ENCODE data around the gene GPATCH2L. TPM values are rescaled to one million over a fixed set of nuclear protein-coding genes. Genes with fewer than 3 reads are reported as not detected.

The GPATCH2L gene
- polyA plus RNA-seq, 1 donor: 44.6 TPM

DNA sequence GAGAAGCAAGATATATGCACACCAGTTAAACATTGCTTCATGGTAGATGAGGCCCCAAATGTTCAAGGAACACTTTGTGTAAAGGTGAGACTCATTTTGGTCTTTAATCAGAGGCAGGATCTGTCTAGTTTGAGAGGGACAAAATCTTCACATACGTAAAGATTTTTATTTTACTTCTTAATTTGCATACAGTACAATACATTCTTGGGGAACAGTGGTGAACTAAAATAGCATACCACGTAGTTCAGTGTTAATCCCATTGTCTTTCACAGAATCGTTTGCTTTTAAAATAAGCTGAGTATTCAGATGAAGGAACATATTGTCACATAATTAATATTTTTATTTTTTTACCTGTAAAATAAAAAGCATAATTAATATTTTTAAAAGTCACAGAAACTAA is 43.3 kb downstream of the GPATCH2L start:
- DNase-seq: no peak

DNA sequence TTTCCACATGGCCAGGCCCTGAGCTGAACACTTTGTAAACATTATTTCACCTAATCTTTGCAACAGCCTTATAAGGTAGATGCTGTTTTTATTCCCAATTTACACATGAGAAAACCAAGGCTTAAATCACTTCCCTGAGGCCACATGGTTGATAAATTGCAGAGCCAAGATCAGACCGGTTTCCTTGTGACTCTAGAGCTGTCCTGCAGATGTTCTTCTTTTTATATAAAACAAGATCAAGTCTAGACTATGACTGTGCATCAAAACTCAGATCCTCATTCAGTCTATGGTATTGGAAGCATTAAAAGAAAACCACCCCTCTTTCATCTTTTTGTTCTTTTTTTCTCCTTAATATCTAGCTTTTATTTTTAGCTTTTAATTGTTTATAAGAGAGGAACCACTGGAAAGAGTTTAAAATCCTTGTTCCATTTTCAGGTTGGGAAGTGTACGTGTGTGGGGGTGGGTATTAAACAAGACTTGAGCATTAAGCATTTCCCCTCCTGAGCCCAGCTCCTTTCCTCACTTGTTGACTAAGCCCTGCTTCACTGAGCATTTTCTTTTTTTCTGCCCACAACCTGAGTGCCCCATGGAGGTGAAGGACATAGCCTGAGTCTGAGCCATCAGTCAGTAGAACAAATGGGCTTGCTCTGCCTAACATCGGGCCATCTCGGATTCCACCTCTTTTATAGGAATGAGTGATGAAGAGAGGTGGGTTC is 45.4 kb downstream of the GPATCH2L start:
- DNase-seq: no peak

DNA sequence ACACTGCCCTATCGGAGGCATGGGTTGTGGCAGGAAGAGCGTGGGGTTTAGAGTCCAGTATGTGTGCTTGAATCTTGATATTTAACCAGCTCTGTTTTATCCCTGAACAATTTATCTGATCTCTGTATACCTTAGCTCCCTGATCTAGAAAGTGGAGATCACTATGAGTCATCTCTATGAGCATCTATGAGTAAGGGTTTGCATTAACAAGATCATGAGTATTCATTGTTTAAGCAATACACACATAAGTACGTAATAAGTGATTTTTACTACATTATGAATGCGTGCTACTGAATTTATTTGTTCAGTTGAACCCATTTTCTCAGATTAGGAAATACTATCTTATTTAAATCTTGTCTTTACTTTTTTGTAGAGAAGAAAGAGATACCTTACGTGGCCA is 49.4 kb downstream of the GPATCH2L start:
- DNase-seq: no peak

DNA sequence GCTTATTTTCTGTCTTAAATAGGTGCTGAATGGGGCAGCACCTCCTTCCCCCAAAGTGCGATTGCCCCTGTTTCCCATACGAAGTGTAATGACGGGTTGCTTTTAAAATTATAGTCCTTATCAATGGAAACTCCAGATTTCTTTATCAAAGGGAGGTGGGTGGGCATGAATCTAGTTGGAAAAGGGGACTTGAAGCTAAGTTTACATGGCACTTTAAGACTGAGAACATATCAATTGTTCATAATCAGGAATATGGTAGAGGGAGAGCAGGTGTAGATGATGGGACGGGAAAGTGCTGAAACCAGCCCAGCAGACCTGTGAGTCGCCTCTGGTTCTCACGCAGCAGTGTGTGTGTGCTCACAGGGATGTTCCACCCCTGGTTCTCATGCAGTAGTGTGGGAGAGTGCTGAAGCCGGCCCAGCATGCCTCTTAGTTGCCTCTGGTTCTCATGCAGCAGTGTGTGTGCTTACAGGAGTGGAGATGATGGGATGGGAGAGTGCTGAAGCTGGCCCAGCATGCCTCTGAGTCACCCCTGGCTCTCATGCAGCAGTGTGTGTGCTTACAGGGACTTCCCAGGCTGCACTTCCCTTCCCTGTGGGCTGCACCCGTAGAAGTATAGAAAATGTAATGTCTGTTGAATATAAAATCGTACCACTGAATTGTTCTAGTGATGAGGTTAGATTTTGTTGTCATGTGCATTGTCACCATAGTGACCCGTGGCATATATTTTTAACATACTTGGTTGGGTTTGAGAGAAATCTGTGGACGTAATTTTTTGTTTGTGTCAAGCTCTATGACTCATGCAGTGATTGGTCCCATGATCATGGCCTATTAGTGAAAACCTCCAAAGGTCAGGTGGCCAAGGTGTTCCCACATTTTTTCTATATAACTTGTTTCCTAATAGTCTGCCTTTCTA is 51.6 kb downstream of the GPATCH2L start:
- DNase-seq: no peak

DNA sequence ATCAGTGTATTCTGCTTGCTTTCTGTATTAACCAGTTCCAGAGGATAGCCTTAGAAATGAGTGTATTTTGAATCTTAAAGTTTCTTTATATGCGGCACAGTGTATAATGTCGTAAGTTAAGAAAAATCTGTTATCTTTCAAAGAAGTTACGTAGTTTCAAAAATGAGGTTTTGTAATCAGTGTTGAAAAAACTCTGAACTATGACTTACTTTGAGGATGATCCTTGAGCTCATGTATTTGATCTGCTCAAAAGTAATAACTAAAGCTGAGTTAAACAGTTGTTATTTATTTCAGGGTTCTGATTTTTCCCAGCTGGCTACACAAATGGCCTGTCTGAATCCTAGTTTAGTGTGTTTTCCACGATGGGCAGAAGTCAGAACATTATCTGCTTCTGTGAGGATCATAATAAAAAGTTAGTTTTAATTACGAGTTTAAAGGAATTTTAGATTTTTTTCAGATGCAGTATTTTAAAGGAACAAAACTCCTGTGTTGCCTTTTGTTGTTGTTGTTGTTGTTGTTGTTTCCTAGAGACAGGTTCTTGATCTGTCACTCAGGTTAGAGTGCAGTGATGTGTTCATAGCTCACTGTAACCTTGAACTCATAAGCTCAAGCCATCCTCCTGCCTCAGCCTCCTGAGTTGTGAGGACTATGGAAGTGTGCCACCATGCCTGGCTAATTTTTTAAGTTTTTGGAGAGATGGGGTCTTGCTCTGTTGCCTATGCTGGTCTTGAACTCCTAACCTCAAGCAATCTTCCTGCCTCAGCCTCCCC is 52.9 kb downstream of the GPATCH2L start:
- no peak for DNase-seq

DNA sequence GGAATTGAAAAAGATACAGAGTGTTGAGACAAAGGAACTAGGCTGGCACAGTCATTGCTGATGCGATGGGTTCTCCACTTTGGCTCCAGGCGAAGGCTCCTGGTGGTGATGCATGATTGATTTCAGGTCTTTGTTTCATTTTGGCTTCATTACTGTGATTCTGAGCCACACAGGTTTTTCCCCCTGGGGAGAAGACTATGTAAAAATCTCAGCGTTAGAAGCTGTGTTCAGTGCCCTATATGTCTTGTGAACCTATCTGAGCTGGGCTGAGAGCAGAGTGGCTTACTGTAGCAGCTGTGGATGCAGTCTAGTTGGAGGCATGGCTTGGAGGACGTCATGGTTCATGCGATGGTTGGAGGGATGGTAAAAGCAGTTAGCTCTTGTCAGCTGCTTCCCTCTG is 54.0 kb downstream of the GPATCH2L start:
- no peak for DNase-seq

DNA sequence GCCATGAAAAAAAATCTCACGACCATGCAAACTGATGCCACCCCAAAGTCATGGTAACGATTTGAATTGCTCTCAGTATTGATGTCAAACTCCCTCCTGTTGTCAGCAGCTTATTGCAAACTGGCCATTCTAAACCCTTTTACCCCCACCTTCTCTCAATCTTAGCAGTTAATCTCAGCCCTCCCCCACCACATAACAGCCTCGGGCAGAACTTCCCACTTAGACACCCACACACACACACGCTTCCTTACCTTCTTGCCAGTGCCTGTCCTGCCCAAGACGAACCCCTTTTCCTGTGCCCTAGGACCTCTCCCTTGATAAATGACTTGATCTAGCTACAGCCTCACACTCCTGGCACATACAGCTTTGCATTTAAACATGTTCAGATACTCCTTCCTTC is 56.6 kb downstream of the GPATCH2L start:
- no peak for DNase-seq

DNA sequence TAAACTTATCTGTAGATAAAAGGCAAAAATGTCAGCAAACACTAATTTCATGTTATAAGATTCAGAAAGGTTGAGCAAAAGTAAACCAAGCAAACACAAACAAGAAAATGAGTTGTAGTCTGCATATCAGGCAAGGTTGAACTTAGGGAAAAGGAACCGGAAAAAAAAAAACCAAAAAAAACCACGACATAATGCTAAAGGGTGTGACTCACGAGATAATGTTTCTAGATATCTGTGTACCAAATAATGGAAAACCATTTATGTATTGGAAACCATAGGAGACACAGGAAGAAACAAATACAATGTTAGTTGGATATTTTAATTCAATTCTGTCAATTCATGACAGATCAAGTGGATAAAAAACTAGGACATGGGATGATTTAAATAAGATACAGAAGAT is 60.5 kb downstream of the GPATCH2L start:
- no peak for DNase-seq

DNA sequence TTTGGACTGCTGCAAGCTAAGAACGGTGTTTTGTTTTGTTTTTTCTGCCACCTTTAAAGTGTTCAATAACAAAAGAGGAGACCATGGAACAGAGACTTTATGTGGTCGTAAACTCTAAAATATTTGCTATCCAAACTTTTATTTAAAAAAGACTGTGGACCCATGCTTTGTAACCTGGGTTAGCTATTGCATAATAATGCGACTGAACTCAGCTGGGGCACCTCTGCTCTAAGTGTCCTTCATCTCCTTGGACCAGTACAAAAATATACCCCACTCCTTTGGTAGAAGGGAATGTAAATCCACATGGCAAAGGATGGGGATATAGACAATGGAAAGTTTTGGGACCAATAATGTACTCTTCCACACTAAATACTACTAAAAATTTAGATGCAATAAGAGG is 65.5 kb downstream of the GPATCH2L start:
- DNase-seq: no peak

DNA sequence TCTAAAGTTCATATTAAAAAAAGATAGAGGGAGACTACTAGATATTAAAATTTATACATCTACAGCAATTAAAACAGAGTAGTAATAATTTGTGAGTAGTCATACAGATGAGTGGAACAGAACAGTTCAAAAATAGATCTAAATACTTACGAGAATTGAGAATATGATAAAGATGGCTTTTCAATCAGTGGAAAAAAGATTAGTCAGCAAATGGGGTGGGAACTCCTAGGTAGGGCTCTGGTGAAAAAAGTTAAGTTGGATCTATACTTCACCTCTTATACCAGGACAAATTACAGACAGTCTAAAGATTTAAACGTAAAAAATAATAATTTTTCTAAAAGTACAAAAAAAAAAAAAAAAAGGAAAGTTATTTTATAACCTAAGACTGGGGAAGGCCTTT is 66.9 kb downstream of the GPATCH2L start:
- DNase-seq: no peak

DNA sequence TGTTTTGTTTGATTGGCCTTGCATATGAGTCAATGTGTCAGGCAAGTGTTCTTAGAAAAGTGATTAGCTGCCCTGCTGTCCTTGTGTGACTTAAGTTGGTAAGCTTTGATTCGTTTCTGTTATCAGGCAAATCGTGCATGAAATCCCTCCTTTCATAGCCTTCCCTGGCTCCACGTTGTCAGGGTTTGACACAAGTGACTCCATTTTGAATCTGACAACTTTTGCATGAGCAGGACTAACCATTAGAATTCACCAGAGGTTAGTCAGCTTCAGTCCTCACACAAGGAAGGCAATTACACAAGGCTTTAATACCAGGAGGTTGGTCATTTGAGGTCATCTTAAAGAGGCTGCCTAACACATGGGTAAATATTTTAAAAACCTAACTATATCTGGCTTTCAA is 68.2 kb downstream of the GPATCH2L start:
- DNase-seq: no peak

DNA sequence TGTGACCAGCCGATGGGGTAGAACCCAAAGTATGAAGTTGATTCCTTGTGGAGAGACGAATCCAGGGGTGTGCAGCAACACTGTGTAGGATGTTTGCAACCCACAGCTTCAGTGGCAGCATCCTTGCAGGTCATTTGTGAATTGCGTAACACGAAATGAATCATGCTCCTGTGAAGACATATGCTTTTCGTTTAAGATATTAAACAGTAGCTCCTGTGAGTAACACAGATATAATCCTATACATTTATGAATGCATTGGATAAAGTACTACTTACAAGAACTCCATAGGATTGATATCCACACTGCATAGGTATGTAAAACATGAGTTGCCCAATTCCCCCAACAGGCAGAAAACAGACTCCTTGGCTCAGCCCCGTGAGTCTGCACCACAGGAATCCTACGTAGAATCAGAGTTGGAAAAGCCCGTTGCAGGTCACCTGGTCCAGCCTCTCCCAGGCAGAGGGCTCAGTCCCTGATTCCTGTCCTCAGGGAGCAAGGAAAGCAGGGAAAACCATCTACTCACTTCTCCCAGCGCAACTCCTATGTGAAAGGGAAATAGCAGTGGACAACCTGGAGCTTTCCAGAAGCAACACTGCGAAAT is 75.8 kb downstream of the GPATCH2L start:
- no peak for DNase-seq

DNA sequence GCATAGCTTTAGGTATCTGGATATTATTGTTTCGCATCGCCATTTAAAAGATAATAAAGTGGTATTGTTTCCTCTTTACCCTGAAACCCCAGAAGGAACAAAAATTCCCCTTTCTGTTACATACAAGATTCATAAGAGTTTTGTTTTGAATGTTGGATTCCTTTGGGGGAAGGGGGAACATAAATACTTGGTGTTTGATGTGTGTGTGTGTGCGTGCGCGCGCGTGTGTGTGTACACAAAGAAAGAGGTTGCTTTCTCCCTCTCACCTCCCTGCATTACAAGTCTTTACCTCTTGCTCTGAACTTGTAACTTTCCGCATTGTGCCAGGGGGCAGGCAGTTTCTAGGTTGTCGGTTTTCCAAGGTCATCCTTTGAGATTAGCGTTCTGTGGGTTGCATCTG is 76.4 kb downstream of the GPATCH2L start:
- DNase-seq: no peak

DNA sequence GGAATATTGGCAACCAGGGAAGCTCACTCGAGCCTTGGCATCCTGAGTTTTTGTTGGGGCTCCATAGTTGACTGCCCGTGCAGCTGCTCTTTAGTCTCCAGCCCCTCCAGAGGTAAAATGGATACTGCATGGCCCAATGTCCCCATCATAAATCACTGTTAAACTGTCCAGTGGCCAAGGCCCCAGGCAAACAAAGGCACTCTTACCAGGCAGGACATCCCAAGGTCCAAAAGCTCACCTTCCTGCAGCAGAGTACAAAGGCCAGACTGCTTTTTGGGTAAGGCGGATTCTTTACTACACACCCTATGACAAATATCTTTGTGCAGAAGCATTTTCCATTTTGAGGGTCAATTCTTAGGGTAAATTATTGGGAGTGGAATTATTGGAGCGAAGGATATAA is 81.1 kb downstream of the GPATCH2L start:
- DNase-seq: no peak

DNA sequence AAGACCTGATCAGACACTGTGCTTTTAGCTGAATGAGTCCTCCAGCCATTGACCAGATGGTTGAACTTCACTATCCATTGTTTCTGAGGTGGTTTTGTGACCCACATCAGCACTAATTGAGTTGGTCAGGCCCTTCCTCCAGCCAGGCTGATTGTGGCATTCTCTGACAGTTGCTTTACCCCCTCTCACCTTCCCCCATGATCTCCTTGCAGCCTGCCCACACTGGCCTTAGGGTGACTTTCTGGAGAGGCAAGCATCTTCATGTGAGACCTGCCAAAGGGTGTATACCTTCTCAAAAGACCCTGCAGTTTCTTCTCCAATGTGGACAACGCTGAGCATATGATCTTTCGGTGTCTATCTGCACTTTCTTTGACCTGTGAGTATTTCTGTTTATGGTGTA is 83.9 kb downstream of the GPATCH2L start:
- DNase-seq: no peak

DNA sequence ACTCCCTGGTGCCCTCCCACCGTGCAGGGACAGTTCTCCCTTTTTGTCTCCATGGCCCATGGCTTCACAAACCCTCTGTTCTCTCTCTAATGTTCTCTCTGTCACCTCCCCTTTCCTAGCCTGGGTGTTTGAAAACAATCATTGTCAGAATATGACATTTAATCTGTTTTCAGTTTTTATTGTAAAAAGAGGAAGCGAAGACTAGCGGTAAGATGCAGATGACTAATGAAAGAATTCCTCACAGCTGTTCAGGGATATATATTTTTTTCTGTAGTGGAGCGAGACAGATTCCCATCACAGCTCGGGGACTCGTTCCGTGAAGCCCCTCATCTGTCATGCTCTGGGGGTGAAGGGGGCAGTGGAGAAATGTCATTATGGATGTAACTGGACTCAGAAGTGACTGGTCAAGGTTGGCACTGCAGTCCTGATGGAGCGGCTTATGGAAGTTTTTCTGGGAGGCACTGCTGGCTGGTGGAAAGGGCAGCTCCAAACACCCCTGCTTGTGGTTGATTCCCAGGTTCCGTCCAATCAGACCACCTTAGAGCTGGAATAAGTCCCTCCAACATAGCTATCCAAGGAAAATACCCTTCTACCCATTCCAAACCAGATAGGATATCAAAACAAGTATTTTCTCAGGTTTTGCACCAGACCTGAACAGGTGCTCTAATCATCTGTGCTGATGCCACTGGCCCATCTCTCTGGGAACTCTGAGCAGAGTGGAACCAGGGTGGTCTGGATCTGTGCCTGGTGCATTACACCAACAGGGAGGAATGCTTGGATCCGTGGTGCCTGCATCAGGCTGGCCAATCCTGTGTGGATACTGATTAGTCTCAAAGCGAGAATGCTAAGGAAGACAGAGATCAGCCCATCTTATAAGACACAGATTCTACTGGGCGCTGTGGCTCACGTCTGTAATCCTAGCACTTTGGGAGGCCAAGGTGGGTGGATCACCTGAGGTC is 84.7 kb downstream of the GPATCH2L start:
- no peak for DNase-seq

DNA sequence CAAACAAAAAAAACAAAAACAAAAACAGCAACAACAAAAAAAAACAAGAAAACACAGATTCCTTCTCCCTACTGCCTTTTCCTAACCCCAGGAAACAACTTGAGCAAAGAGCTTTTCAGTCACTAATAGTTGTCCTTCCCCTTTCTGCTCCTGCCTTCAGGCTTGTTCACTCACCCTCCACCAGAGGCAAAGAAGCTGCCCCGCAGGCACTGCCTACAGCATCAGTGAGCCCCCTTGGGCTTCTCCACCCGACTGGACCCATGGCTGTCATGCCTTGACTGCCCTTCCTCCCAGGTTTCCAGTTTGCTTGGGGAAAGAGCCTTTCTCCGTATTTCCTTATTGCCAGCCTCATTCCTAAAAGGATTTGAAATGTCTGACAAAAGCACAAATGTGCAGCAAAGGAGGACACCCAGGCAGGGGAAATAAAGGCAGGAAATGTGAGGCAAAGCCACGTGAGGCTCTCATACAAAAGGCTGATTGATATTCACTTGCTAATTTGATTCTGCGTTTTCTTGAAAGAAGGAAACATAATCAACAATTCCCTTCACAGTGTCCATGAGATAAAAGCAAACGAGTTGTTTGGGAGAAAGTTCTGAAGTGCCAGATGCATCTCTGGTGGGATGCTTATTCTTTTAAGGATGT is 85.7 kb downstream of the GPATCH2L start:
- DNase-seq: no peak

DNA sequence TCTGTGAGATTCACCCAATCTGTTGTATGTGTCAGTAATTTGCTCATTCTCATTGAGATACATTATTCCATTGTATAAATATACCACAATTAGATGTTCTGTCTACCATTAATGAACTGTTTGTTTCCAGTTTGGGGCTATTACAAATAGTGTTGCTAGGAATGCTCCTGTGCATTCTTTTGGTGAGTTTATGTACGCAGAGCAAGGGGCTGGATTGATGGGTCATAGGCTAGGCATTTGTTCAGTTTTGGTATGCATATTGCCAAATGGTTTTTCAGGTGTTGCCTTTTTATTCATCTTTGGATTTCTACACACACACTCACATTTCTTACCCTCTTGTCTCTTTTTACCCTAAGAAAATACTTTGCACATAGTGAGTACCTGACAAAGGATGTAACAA is 93.4 kb downstream of the GPATCH2L start:
- DNase-seq: no peak

DNA sequence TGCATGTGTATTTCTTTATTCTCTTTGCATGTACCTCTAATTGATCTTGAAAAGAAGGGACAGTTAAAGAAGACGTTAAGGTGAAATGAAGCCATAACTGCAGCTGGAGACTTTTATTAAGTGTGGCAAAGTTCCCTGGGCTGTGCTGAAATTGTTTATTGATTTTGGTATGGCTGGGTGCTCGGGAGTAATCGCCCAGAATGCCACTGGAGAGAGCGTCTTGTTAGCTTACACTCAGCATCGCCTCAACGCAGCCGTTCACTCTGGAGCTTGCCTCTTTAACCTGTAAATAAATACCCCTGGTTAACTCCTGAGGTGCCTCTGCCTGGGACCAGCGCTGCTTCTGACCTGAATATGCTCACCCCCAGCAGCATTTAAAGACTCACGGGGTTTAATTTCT is 98.6 kb downstream of the GPATCH2L start:
- no peak for DNase-seq

DNA sequence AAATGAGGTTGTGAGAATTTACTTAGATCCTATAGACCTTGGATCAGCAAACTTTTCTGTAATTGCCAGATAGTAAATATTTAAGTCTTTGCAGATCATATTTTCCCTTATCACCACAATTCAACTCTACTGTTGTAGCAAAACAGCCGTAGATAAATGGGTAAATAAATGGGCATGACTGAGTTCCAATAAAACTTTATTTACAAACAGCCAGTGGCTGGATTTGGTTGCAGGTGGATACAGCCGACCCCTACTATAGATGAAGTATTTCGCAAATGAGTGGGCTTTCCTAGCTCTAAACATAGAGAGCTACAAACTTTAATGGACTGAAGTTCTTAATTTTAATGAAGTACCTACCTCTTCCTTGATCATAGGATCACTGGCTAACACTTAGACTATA is 100.7 kb downstream of the GPATCH2L start:
- DNase-seq: no peak

DNA sequence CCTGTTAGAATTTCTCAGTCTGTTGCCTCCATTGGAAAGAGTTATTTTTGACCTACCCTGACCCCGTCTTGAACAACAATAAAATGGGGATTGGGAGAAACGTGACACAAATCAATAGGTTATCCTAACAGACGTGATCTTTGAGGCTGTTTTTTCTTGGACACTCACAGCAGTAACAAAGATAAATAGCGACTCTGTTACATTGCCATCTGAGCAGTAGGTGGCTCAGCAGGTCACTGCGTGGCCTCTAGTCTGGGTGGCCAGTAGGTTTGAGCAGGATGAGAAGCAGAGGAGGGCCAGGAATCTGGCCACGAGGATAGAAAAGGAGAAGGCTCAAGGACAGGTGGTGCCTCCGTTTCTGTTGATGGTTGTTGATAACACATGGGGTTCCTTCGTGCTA is 101.4 kb downstream of the GPATCH2L start:
- DNase-seq: no peak

Data from left kidney (tissue), 2 donors.